HG03196 (cell line): Measurements from ENCODE around the gene FHOD3.

Source experiments
- ATAC-seq: cut with Tn5 transposase; IDR thresholded peaks from one replicate; pipeline ENCODE4 v1.9.1; 2021; ENCODE audit not compliant: unreplicated experiment

Gene FHOD3

GRCh38 chr18:36297417-36298125 lies at the start of gene FHOD3:
FHOD3 (plus strand) TSS chr18:36297713; CDS start chr18:36297836, 123 bp downstream.
- peak; percentile 47 for ATAC-seq

DNA sequence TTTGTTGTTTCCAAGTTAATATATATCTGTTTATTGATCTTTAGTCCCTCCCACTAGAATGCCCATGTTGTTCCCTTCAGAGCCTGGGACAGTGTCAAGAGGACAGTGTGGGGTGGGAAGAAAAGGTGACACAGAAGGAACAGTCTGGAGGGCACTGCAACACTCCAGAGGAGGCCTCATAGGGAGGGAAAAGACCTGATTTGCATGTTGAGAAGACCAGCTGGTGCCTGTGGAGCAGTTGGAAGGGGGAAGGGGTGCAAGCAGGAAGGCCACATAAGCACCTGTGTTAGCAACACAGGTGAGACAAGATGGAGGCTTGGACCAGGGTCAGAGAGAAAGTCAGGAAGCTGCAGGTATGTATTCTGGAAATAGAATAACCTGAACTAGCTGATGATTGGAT lies 48.1 kb upstream of the FHOD3 start:
- no peak for ATAC-seq

GRCh38 chr18:36250827-36251226 lies 46.7 kb upstream of the FHOD3 start:
- no peak for ATAC-seq

GRCh38 chr18:36255072-36255698 lies 42.3 kb upstream of the FHOD3 start:
- no peak for ATAC-seq

- no peak for ATAC-seq
These were observed 41.4 kb upstream of the FHOD3 start for GRCh38 chr18:36256094-36256493.

DNA sequence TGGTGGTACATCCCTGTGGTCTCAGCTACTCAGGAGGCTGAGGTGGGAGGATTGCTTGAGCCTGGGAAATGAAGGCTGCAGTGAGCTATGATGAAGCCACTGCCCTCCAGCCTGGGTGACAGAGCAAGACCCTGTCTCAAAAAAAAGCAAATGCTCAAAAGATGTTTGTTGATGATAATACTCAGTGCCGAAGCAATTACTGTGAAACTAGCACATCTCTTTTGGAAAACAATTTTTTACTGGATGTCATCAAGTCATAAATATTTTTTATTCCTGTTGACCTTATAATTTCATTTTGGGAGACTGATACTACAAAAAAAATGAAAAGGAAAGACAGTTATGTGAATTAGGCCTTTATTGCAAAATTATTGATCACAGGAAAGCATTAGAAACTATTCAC lies 34.5 kb upstream of the FHOD3 start:
- ATAC-seq = no peak

GRCh38 chr18:36264283-36264682 lies 33.2 kb upstream of the FHOD3 start:
- no peak for ATAC-seq

DNA sequence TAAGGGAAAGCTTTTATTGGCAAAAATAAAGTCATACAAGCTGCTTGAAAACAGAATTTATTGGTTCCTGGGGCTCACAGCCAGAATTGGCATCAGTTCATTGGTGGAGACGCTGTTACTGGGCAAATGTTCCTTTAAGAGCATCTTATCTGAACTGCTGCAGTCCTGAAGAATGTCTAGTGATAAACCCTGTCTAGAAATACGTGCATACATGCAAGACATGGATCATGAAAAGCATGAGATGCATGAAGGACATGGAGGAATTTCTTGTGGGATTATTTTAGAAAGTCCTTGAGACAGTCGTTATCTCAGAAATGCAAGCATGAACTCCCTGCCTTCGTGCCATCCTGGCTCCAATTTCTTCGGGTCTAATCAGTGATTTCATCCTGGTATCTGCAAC lies 32.5 kb upstream of the FHOD3 start:
- ATAC-seq = no peak

- no peak for ATAC-seq
These were observed 28.4 kb upstream of the FHOD3 start for GRCh38 chr18:36269157-36269556.

DNA sequence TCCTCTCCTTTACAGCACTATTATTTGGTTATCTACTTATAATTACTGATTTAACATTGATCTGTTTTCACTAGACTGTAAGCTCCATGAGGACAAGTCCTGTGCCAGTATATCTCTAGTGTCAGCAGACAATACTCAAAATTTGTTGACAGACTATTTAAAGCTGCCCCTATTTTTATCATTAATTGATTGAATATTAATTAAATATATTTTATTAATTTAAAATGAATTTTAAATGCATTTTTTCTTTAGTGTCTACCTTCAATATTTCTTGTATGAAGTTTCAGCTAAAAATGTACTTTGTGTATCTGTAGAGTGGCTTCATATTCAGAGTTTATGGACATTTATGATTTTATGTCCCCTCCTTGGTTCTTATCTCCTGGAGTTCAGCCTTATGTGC lies 26.4 kb upstream of the FHOD3 start:
- no peak for ATAC-seq

DNA sequence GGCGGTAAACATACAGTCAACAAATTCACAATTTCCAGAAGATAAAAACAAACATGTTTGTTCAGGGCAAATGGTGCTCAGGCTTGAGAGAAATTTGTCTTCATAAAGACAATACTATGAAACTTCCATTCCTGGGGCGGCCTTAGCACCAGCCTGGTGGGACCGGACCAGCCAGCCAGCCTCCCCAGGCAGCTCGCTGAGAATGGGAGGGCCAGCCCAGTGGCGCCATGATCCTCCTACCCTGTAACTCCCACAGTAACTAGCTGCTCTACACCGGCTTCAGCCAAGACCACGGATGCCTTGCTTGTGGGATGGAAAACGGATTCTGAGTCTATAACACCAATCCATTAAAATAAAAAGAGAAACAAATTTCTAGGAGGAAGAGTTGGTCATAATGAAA lies 24.2 kb upstream of the FHOD3 start:
- no peak for ATAC-seq

DNA sequence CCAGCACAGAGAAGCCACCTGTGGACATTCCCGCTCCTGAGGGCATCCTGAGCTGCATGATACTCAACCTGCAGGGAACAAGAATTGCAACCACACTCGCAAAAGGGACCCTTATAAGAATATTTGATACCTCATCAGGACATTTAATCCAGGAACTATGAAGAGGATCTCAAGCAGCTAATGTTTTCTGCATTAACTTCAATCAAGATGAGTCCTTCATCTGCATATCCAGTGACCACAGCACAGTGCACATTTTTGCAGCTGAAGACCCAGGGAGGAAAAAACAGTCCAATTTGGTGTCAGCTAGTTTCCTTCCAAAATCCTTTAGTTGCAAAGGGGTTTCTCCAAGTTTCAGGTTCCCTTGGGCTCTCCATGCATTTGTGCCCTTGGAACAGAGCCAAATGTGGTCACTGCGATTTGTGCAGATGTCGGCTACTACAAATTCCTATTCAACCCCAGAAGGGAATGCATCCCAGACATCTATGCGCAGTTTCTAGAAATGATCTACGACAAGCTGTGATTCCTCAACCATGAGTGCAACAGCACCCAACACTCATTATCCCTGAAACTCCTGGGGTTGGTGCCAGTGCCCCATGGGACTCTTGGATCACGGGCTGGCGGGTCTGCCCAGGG lies 23.3 kb upstream of the FHOD3 start:
- no peak for ATAC-seq

DNA sequence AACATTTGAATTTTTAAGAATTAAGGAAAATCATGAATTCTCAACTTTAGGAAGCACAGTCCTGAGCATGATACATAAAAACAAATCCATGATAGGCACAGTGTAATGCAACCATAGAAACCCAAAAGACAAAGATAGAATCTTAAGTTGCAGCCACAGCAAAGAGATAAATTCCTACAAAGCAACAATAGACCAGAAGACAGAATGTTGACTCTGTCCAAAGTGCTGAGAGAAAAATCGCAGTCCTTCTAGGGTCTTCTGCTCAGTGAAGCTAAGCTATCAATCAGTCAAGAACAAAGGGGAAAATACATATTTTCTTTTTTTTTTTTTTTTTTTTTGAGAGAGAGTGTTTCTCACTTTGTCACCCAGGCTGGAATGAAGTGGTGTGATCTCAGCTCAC lies 22.0 kb upstream of the FHOD3 start:
- no peak for ATAC-seq

DNA sequence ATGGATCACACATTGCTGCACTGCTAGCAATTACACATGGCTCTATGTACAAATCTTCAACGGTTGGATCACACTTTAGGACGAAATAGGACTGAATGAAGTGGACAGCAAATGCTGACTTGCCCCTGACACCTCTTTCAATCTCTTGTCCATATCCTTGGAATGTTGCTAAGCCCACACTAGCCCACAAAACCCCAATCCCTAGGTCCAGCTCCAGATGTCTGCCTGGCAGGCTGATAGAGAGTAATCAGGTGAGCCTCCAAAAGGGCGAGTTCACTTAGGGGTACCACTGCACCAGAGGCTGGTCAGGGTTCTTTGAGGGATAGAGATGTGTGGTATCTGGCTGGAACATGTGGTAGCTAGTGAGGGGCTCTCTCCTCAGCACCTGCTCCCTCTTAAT lies 18.5 kb upstream of the FHOD3 start:
- no peak for ATAC-seq

DNA sequence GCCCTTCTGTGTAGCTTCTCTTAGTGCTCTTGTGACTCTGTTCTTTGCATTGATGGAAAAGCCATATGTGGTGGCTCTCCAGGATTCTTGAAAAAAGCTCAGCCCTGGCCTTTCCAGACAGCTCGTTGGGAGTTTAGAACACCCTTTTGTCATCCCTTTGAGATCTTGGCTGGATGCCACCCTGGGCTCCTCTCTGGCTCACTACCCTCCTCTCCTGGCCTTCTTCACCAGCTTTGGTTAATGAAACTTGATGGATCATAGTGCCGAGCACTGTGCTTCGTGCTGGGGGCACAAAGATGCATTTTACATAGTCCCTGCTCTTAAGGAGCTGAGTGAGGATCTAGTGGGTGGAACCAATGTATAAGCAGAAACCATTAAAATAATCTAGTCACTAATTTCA lies 15.6 kb upstream of the FHOD3 start:
- no peak for ATAC-seq

GRCh38 chr18:36283448-36283847 lies 14.1 kb upstream of the FHOD3 start:
- no peak for ATAC-seq

- no peak for ATAC-seq
These were observed 13.2 kb upstream of the FHOD3 start for GRCh38 chr18:36284268-36284667.

GRCh38 chr18:36284671-36285295 lies 12.7 kb upstream of the FHOD3 start:
- no peak for ATAC-seq

DNA sequence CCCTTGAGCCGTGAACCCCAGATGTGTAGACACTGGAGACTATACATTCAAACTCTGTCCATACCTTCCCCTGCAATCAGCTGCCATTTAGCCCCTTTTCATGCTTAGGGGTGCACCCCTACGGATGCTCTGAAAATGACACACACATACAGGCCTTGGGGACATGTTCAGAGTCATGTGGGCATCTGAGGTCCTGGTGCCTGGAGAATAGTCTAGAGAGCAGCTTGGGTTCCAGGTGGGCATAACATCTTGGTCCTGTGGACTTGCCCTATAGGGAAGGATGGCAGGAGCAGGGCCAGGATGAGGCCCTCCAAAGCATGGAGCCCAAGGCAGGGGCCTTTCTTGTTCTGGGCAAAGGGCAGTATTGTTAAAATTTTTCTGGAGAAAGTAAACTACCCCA lies 9.9 kb upstream of the FHOD3 start:
- no peak for ATAC-seq

- ATAC-seq = no peak
These were observed 8.8 kb upstream of the FHOD3 start for GRCh38 chr18:36288689-36289088.

GRCh38 chr18:36294031-36294430 lies 3.5 kb upstream of the FHOD3 start:
- ATAC-seq = no peak

DNA sequence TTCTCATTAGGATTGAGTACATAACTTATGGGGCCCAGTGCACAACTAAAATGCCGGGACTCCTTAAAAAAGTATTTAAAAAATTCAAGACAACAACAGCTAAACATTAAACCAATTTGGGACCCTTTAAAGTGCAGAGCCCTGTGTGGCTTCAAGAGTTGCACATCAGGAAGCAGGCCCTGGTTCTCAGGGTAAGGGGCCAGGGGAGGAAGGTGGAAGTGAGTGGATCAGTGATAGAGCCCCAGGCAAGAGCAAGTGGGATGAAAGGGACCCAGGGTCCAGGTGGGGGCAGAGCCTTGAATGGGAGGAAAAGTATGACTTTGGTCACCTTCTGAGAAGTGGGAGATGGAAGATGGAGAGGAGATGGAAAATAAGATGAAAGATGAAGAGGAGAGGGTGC lies 2.3 kb upstream of the FHOD3 start:
- no peak for ATAC-seq
